Neuronal stem cell (in vitro differentiated cells): Measurements from ENCODE around the gene TM4SF5.

Experiments
- DNase-seq: peaks from one replicate; pipeline ENCODE4 v3.0.0-alpha.2; 2013; ENCODE audit warnings: low spot score
- H2AFZ ChIP-seq: one replicate; pipeline ENCODE4 v1.6.1; 2013; ENCODE audit warnings: mild to moderate bottlenecking, low read length, inconsistent platforms
- H2AK5ac ChIP-seq: 2 replicates; pipeline ENCODE4 v1.6.1; 2013; ENCODE audit warnings: low read depth, mild to moderate bottlenecking, inconsistent platforms, low read length, moderate library complexity, mixed read lengths
- H2BK120ac ChIP-seq: 2 replicates; pipeline ENCODE4 v1.6.1; 2013; ENCODE audit warnings: low read depth, mild to moderate bottlenecking, inconsistent platforms, low read length, moderate library complexity, mixed read lengths
- H2BK12ac ChIP-seq: one replicate; pipeline ENCODE4 v1.6.1; 2013; ENCODE audit warnings: low read length, inconsistent platforms
- H2BK15ac ChIP-seq: 2 replicates; pipeline ENCODE4 v1.6.1; 2013; ENCODE audit warnings: mild to moderate bottlenecking, low read length, inconsistent platforms, mixed read lengths
- H2BK5ac ChIP-seq: one replicate; pipeline ENCODE4 v1.6.1; 2013; ENCODE audit warnings: inconsistent platforms, mild to moderate bottlenecking, low read length, moderate library complexity
- H3K14ac ChIP-seq: one replicate; pipeline ENCODE4 v1.6.1; 2013; ENCODE audit warnings: low read length, inconsistent platforms
- H3K18ac ChIP-seq: 2 replicates; pipeline ENCODE4 v1.6.1; 2013; ENCODE audit warnings: low read length, inconsistent platforms
- H3K23ac ChIP-seq: 2 replicates; pipeline ENCODE4 v1.6.1; 2013; ENCODE audit warnings: low read depth, mild to moderate bottlenecking, mixed read lengths, low read length, inconsistent platforms; ENCODE audit not compliant: poor library complexity
- H3K27ac ChIP-seq: replicated peaks from 3 replicates; pipeline ENCODE4 v1.5.1; 2013; ENCODE audit warnings: low read length, inconsistent platforms
- H3K27me3 ChIP-seq, 3 experiments: 2 replicates each; pipeline ENCODE4 v1.6.1; 2013; ENCODE audit warnings: low read length in 3 of 3, mild to moderate bottlenecking in 2 of 3, inconsistent platforms in 1 of 3, low read depth in 1 of 3, mixed read lengths in 1 of 3, moderate library complexity in 1 of 3; ENCODE audit not compliant: control insufficient read depth in 3 of 3, insufficient read depth in 3 of 3
- H3K36me3 ChIP-seq, 2 donors: replicated peaks in 1 of 2; 2 replicates each; pipeline ENCODE4 v1.6.1; 2013; ENCODE audit warnings: low read length in 2 of 2; ENCODE audit not compliant: control insufficient read depth in 2 of 2, insufficient read depth in 2 of 2
- H3K4ac ChIP-seq: 2 replicates; pipeline ENCODE4 v1.6.1; 2013; ENCODE audit warnings: inconsistent platforms, mild to moderate bottlenecking, low read length, moderate library complexity
- H3K4me1 ChIP-seq, 2 donors: 1 replicate in 1 of 2; 2 replicates in 1 of 2; pipeline ENCODE4 v1.6.1; 2013; ENCODE audit warnings: low read length in 2 of 2, low read depth in 1 of 2; ENCODE audit not compliant: control insufficient read depth in 2 of 2, insufficient read depth in 1 of 2
- H3K4me2 ChIP-seq: one replicate; pipeline ENCODE4 v1.6.1; 2013; ENCODE audit warnings: mild to moderate bottlenecking, low read length, inconsistent platforms; ENCODE audit not compliant: insufficient read depth, poor library complexity, severe bottlenecking
- H3K4me3 ChIP-seq, 2 donors: 2 replicates each; pipeline ENCODE4 v1.5.1; 2013; ENCODE audit warnings: low read length in 2 of 2, mild to moderate bottlenecking in 2 of 2, inconsistent platforms in 1 of 2, moderate library complexity in 1 of 2
- H3K79me1 ChIP-seq: one replicate; pipeline ENCODE4 v1.6.1; 2013; ENCODE audit warnings: low read depth, mild to moderate bottlenecking, inconsistent platforms, low read length, moderate library complexity
- H3K9ac ChIP-seq: one replicate; pipeline ENCODE4 v1.6.1; 2013; ENCODE audit warnings: mild to moderate bottlenecking, low read depth, low read length, inconsistent platforms; ENCODE audit not compliant: poor library complexity
- H3K9me3 ChIP-seq, 2 donors: replicated peaks in 1 of 2; 2 replicates each; pipeline versions ENCODE3 to v1.6.1; 2013; ENCODE audit warnings: low read length in 2 of 2, mild to moderate bottlenecking in 2 of 2, inconsistent platforms in 1 of 2, low read depth in 1 of 2, mixed read lengths in 1 of 2, moderate library complexity in 1 of 2; ENCODE audit not compliant: control insufficient read depth in 2 of 2, insufficient read depth in 1 of 2
- H4K8ac ChIP-seq: one replicate; pipeline ENCODE4 v1.6.1; 2013; ENCODE audit warnings: low read depth, mild to moderate bottlenecking, inconsistent platforms, low read length, moderate library complexity
- H4K91ac ChIP-seq: one replicate; pipeline ENCODE4 v1.6.1; 2013; ENCODE audit warnings: low read length, low read depth, mild to moderate bottlenecking, inconsistent platforms; ENCODE audit not compliant: poor library complexity
- WGBS, 2 donors: extraction: QIAGEN DNeasy Blood & Tissue Kit; methylation state at CpG; one replicate each; pipeline ENCODE4 v1.1.7; 2013; ENCODE audit warnings: missing lambda C conversion rate in 2 of 2, mixed read lengths in 1 of 2; ENCODE audit not compliant: insufficient read length in 2 of 2, insufficient replicate concordance in 1 of 2; ENCODE audit errors: extremely low coverage in 2 of 2; 5-methylcytosine and 5-hydroxymethylcytosine counted together

The TM4SF5 gene

DNA sequence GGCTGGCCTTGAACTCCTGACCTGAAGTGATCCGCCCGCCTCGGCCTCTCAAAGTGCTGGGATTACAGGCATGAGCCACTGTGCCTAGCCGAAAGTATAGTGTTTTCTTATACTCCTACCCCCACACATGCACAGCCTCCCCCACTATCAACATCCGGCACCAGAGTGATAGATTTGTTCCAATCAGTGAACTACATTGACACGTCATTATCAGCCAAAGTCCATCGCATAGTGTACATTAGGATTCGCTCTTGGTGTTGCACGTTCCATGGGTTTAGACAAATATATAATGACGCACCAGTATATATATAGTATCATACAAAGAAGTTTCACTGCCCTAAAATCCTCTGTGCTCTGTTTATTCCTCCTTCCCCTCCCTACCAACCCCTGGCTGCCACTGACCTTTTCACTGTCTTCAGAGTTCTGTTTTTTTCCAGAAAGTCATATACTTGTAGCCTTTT, 11.9 kb upstream of the TM4SF5 start:
- Histone ChIP-seq H4K8ac (no peak overlapping the region), H3K18ac (no peak overlapping the region), H3K9ac (no peak overlapping the region), H3K4me2 (no peak overlapping the region), H4K91ac (no peak overlapping the region), H2BK5ac (no peak overlapping the region), H3K4me3 (no peak overlapping the region), H2AFZ (no peak overlapping the region), H3K4ac (no peak overlapping the region), H3K27ac (no peak overlapping the region), H2BK12ac (no peak overlapping the region), H3K36me3 (no peaks in the 10 kb centered on the region), H3K27me3 (peaks cover 0 to 24% (median 0%) of the 10 kb centered on the region in 3 experiments), H3K23ac (no peak overlapping the region), H2BK15ac (no peak overlapping the region), H3K9me3 (no peaks in the 10 kb centered on the region), H2BK120ac (no peak overlapping the region), H3K79me1 (no peaks in the 10 kb centered on the region), H3K4me1 (no peaks in the 10 kb centered on the region), H2AK5ac (no peak overlapping the region), H3K14ac (no peak overlapping the region)
- WGBS, 2 donors, result no CpG with 5 or more reads among the region's 10 CpGs
- DNase-seq, result no peak

DNA sequence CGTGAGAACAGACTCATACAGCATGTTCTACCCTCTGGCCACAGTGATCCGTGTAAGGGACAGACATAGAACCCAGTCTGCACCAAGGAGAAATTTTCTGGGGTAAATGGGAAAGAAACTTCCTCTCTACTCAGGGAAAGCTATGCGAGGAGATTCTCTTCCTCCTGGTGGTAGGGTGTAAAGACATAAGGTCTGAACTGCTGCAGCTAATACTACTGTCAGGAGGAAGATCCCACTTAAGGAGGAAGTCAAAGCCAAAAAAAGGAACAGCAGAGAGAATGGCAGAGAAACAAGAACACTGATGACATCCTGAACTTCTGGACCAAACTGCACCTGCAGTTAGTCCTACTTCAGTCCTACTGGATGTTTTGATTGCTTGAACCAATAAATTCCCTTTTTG, 7.1 kb upstream of the TM4SF5 start:
- no peak overlapping the region for H2BK15ac ChIP-seq
- no peak overlapping the region for H3K23ac ChIP-seq
- H3K4ac ChIP-seq, result no peak overlapping the region
- H3K18ac ChIP-seq, result no peak overlapping the region
- no peak overlapping the region for H2BK12ac ChIP-seq
- no peak overlapping the region for H3K4me3 ChIP-seq
- no CpG with 5 or more reads among the region's 3 CpGs for WGBS, 2 donors
- H2BK5ac ChIP-seq, result no peak overlapping the region
- no peak overlapping the region for H2AFZ ChIP-seq
- DNase-seq, result no peak
- H3K14ac ChIP-seq, result no peak overlapping the region
- no peaks in the 10 kb centered on the region for H3K79me1 ChIP-seq
- no peaks in the 10 kb centered on the region for H3K4me1 ChIP-seq
- H3K27ac ChIP-seq, result no peak overlapping the region
- no peak overlapping the region for H4K8ac ChIP-seq
- H3K9me3 ChIP-seq, result no peaks in the 10 kb centered on the region
- no peak overlapping the region for H3K4me2 ChIP-seq
- peaks cover 0 to 12% (median 0%) of the 10 kb centered on the region in 3 experiments for H3K27me3 ChIP-seq
- no peaks in the 10 kb centered on the region for H3K36me3 ChIP-seq
- no peak overlapping the region for H3K9ac ChIP-seq
- H2AK5ac ChIP-seq, result no peak overlapping the region
- H4K91ac ChIP-seq, result no peak overlapping the region
- H2BK120ac ChIP-seq, result no peak overlapping the region

DNA sequence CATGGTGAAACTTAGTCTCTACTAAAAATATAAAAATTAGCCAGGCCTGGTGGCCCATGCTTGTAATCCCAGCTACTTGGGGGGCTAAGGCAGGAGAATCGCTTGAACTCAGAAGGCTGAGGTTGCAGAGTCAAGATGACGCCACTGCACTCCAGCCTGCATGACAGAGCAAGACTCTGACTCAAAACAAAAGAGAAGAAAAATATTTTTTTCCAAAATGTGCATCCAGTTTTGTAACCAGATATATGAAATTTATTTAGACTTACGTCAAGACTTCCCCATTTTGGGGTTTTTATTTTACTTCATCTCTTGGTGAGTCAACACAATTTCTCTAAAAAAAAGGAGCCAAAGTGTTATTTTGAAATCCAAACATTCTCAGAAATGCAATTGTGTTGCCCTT, 5.5 kb upstream of the TM4SF5 start:
- Histone ChIP-seq H3K4me3 (no peak overlapping the region), H4K91ac (no peak overlapping the region), H3K4ac (no peak overlapping the region), H3K4me1 (no peaks in the 10 kb centered on the region), H2AFZ (no peak overlapping the region), H3K9me3 (no peaks in the 10 kb centered on the region), H3K27me3 (peaks cover 0 to 12% (median 0%) of the 10 kb centered on the region in 3 experiments), H3K9ac (no peak overlapping the region), H4K8ac (no peak overlapping the region), H2BK15ac (no peak overlapping the region), H3K27ac (no peak overlapping the region), H3K4me2 (no peak overlapping the region), H3K23ac (no peak overlapping the region), H2AK5ac (no peak overlapping the region), H2BK12ac (no peak overlapping the region), H3K36me3 (no peaks in the 10 kb centered on the region), H3K79me1 (no peaks in the 10 kb centered on the region), H3K14ac (no peak overlapping the region), H2BK5ac (no peak overlapping the region), H3K18ac (no peak overlapping the region), H2BK120ac (no peak overlapping the region)
- no peak for DNase-seq
- no CpG with 5 or more reads among the region's 3 CpGs for WGBS, 2 donors

DNA sequence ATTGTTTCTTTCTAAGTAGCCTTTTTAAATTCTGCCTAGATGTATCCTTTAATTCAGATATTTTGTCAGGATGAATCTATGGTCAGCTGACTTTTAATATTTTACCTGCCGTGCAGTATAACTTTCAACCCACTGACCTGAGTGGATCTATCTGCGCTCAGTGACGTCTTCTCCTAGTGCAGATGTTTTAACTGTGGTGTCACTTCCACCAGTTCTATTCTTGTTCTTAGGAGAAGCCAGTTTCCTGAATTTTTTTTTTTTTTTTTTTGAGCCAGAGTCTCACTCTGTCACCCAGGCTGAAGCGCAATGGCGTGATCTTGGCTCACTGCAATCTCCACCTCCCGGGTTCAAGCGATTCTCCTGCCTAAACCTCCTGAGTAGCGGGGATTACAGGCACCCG, 5.0 kb upstream of the TM4SF5 start:
- H2BK5ac ChIP-seq, result no peak overlapping the region
- DNase-seq, result no peak
- H3K4me3 ChIP-seq, result no peak overlapping the region
- H3K9me3 ChIP-seq, result peaks cover 0 to 2% of the 10 kb centered on the region in 2 donors
- no peaks in the 10 kb centered on the region for H3K36me3 ChIP-seq
- no peaks in the 10 kb centered on the region for H3K4me1 ChIP-seq
- H3K4me2 ChIP-seq, result no peak overlapping the region
- no peak overlapping the region for H2BK15ac ChIP-seq
- H3K9ac ChIP-seq, result no peak overlapping the region
- H4K91ac ChIP-seq, result no peak overlapping the region
- peaks cover 0 to 14% (median 0%) of the 10 kb centered on the region in 3 experiments for H3K27me3 ChIP-seq
- H2BK12ac ChIP-seq, result no peak overlapping the region
- no peak overlapping the region for H3K4ac ChIP-seq
- H2AK5ac ChIP-seq, result no peak overlapping the region
- no peak overlapping the region for H3K14ac ChIP-seq
- no CpG with 5 or more reads among the region's 9 CpGs for WGBS, 2 donors
- no peak overlapping the region for H3K27ac ChIP-seq
- H2AFZ ChIP-seq, result no peak overlapping the region
- H3K79me1 ChIP-seq, result no peaks in the 10 kb centered on the region
- no peak overlapping the region for H2BK120ac ChIP-seq
- no peak overlapping the region for H3K23ac ChIP-seq
- no peak overlapping the region for H4K8ac ChIP-seq
- H3K18ac ChIP-seq, result no peak overlapping the region
